ENCODE results near the gene FAM43B. TPM values are rescaled to one million over a fixed set of nuclear protein-coding genes. Genes with fewer than 3 reads are reported as not detected.

Gene FAM43B
- total RNA-seq (2.5 TPM), polyA plus RNA-seq (ENCODE audit: insufficient read depth, low read depth, low replicate concordance) (1.7 TPM)
- long read RNA-seq, donor 1, partial matches to known transcripts: 0 of 4 reads
- long read RNA-seq, donor 1, other reads (novel, unspliced or antisense): 0 of 4 reads
- long read RNA-seq, donor 2, partial matches to known transcripts: 0 of 2 reads
- long read RNA-seq, donor 2, other reads (novel, unspliced or antisense): 0 of 2 reads
- long read RNA-seq, donor 3, partial matches to known transcripts: 0 of 3 reads
- long read RNA-seq, donor 3, other reads (novel, unspliced or antisense): 0 of 3 reads
- long read RNA-seq, donor 4, partial matches to known transcripts: 0 of 1 reads
- long read RNA-seq, donor 4, other reads (novel, unspliced or antisense): 0 of 1 reads
- long read RNA-seq, donor 5: 0 reads
- long read RNA-seq, donor 6: 0 reads
- long read RNA-seq, donor 7, transcript FAM43B-201 (1 exons, 2,572 nt): major isoform, 5 of 5 reads
- long read RNA-seq, donor 7, partial matches to known transcripts: 0 of 5 reads
- long read RNA-seq, donor 7, other reads (novel, unspliced or antisense): 0 of 5 reads
- long read RNA-seq, donor 8, partial matches to known transcripts: 0 of 4 reads
- long read RNA-seq, donor 8, other reads (novel, unspliced or antisense): 0 of 4 reads
- long read RNA-seq, donor 9, partial matches to known transcripts: 0 of 2 reads
- long read RNA-seq, donor 9, other reads (novel, unspliced or antisense): 0 of 2 reads
- long read RNA-seq, donor 10, partial matches to known transcripts: 0 of 3 reads
- long read RNA-seq, donor 10, other reads (novel, unspliced or antisense): 0 of 3 reads

GRCh38 chr1:20551945-20552727 is at the start of gene FAM43B:
TSS of gene FAM43B (plus strand) at chr1:20552573. CDS start at chr1:20552974, 401 bp downstream.
- Histone ChIP-seq H3K9me3 (ENCODE audit: control insufficient read depth in 2 of 3, insufficient read depth in 1 of 3, low read length in 3 of 3) (no peaks in the 10 kb centered on the region), H3K4me3 (ENCODE audit: low read length in 3 of 3) (peak within 1 kb of the TSS; percentile 18 to 69 (median 61)), H3K9ac (ENCODE audit: low read length in 3 of 3) (peak within 1 kb of the TSS in 2 of 3 donors; percentile 32 to 55), H3K27me3 (ENCODE audit: control insufficient read depth, insufficient read depth, low read length) (no peaks in the 10 kb centered on the region), H3K36me3 (ENCODE audit: control insufficient read depth in 2 of 3, insufficient read depth in 3 of 3, low read length in 3 of 3) (no peaks in the 10 kb centered on the region), H3K4me1 (ENCODE audit: control insufficient read depth in 2 of 3, insufficient read depth in 2 of 3, low read depth in 1 of 3, low read length in 3 of 3) (peaks cover 0 to 12% (median 0%) of the 10 kb centered on the region in 3 donors), H3K27ac (ENCODE audit: low read depth in 2 of 2, low read length in 2 of 2) (peak within 1 kb of the TSS; percentile 37 to 67)
- peak; percentile 93 to 96 (median 94) for DNase-seq
- FAIRE-seq: no peak
- intact Hi-C loops (cut with DNase I): no loop called here
- TF ChIP-seq, protein P1, sequence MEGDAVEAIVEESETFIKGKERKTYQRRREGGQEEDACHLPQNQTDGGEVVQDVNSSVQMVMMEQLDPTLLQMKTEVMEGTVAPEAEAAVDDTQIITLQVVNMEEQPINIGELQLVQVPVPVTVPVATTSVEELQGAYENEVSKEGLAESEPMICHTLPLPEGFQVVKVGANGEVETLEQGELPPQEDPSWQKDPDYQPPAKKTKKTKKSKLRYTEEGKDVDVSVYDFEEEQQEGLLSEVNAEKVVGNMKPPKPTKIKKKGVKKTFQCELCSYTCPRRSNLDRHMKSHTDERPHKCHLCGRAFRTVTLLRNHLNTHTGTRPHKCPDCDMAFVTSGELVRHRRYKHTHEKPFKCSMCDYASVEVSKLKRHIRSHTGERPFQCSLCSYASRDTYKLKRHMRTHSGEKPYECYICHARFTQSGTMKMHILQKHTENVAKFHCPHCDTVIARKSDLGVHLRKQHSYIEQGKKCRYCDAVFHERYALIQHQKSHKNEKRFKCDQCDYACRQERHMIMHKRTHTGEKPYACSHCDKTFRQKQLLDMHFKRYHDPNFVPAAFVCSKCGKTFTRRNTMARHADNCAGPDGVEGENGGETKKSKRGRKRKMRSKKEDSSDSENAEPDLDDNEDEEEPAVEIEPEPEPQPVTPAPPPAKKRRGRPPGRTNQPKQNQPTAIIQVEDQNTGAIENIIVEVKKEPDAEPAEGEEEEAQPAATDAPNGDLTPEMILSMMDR (IDR thresholded peaks at IDR 0.05; ENCODE audit: borderline replicate concordance, extremely low read depth, insufficient read depth): no peak

DNA sequence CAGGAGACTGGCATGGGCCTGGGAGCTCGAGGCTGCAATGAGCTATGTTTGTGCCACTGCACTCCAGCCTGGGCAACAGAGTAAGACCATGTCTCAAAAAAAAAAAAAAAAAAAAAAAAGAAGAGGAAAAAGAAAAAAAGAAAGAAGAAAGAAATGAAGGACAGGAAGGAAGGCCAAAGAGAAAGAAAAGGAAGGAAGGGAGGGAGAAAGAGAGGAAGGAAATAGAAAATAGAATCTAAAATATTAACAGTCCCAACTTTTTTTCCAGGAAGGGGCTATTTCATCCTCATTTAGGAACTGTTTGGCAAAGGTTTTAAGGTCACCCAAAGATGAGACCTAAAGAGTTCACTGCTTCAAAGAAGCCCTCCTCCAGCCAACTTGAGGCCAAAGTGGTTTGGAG is 46.9 kb upstream of the FAM43B start:
- no peak for FAIRE-seq
- H3K4me3 ChIP-seq (ENCODE audit: low read length in 3 of 3): no peak overlapping the region
- peaks cover 0 to 19% (median 18%) of the 10 kb centered on the region in 3 donors for H3K36me3 ChIP-seq (ENCODE audit: control insufficient read depth in 2 of 3, insufficient read depth in 3 of 3, low read length in 3 of 3)
- H3K4me1 ChIP-seq (ENCODE audit: control insufficient read depth in 2 of 3, insufficient read depth in 2 of 3, low read depth in 1 of 3, low read length in 3 of 3): peaks cover 0 to 6% (median 2%) of the 10 kb centered on the region in 3 donors
- no peaks in the 10 kb centered on the region for H3K9me3 ChIP-seq (ENCODE audit: control insufficient read depth in 2 of 3, insufficient read depth in 1 of 3, low read length in 3 of 3)
- TF ChIP-seq, protein P1 (IDR thresholded peaks at IDR 0.05; ENCODE audit: borderline replicate concordance, extremely low read depth, insufficient read depth): no peak
- H3K9ac ChIP-seq (ENCODE audit: low read length in 3 of 3): no peak overlapping the region
- intact Hi-C loops (cut with DNase I): no loop called here
- H3K27ac ChIP-seq (ENCODE audit: low read depth in 2 of 2, low read length in 2 of 2): no peak overlapping the region
- no peak for DNase-seq
- no peaks in the 10 kb centered on the region for H3K27me3 ChIP-seq (ENCODE audit: control insufficient read depth, insufficient read depth, low read length)

DNA sequence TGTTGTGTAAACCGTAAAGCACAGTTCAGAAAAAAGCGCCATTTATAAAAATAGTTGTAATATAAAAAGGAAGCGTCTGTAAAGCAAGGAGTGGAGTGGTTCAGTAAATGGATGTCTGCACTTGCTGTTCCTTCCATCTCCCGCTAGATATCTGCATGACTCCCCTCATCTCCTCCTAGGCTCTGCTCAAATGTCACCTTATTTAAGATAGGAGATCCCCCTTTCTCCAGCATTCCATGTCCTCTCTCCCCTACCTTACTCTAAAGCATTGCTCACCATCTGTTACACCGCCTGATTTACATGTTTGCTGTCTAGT is 45.2 kb upstream of the FAM43B start:
- peak overlapping the region in 1 of 2 donors; percentile 84 for H3K27ac ChIP-seq (ENCODE audit: low read depth in 2 of 2, low read length in 2 of 2)
- H3K27me3 ChIP-seq (ENCODE audit: control insufficient read depth, insufficient read depth, low read length): no peaks in the 10 kb centered on the region
- peak overlapping the region; percentile 72 to 91 (median 88) for H3K9ac ChIP-seq (ENCODE audit: low read length in 3 of 3)
- FAIRE-seq: no peak
- DNase-seq: no peak
- H3K4me1 ChIP-seq (ENCODE audit: control insufficient read depth in 2 of 3, insufficient read depth in 2 of 3, low read depth in 1 of 3, low read length in 3 of 3): peaks cover 0 to 6% (median 2%) of the 10 kb centered on the region in 3 donors
- intact Hi-C loops (cut with DNase I): no loop called here
- H3K9me3 ChIP-seq (ENCODE audit: control insufficient read depth in 2 of 3, insufficient read depth in 1 of 3, low read length in 3 of 3): no peaks in the 10 kb centered on the region
- peaks cover 0 to 2% (median 2%) of the 10 kb centered on the region in 3 donors for H3K36me3 ChIP-seq (ENCODE audit: control insufficient read depth in 2 of 3, insufficient read depth in 3 of 3, low read length in 3 of 3)
- peak overlapping the region; percentile 91 to 100 (median 94) for H3K4me3 ChIP-seq (ENCODE audit: low read length in 3 of 3)
- TF ChIP-seq, protein P1 (IDR thresholded peaks at IDR 0.05; ENCODE audit: borderline replicate concordance, extremely low read depth, insufficient read depth): no peak
